ENCODE data around the gene CCDC102A.
"Not testable (repeated sequence)": the region's sequence is repeated elsewhere in the genome, so short reads cannot be mapped to it uniquely, and the experiment has no call there.

The CCDC102A gene

DNA sequence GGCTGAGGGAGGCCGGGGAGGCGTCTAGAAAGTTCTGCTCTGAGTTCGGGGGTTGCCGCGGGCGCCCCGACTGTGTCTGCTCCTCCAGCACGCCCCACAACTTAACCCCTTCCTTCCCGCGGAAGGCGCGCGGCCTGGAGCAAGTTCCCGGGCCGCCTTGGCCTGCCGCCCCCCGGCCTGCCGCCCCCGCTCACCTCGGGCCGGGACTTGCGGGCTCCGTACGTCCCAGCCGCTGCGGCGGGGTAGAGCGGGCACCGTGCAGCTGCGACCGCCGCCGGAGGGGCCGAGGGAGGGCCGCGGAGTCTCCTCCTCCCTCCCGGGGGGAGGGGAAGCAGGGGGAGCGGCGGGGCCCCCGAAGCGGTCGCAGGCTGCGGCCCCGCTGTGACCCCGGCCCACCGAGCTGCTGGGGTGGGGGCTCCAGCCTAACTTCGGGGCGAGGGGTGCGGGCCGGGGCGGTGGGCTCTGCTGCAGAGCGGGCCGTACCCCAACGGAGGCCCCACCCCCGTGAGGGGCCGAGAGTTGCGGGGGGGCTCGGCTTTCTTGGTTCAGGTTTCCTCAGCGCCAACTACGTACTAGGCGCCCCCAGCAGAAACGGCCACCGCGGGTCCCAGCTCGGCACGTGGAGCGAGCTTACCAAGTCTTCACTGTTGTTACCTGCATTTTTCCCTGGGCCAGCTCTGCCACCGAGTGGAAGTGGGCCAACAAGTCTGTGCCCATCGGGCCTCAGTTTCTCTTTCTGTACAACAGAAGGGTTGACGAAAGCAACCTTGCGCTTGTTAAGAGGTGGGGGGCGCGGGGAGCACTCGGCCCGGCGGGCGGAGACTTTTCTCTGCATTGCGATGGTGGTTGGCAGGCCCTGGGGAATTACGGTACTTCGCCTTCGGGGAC, at the start of gene CCDC102A:
Gene CCDC102A, minus strand, starts transcription at position 266 of the 888 bp plus-strand sequence. CDS start 7,394 bp downstream, outside the sequence.
- DNase-seq = no peak

GRCh38 chr16:57585051-57585687, 48.8 kb upstream of the CCDC102A start:
- no peak for DNase-seq

DNA sequence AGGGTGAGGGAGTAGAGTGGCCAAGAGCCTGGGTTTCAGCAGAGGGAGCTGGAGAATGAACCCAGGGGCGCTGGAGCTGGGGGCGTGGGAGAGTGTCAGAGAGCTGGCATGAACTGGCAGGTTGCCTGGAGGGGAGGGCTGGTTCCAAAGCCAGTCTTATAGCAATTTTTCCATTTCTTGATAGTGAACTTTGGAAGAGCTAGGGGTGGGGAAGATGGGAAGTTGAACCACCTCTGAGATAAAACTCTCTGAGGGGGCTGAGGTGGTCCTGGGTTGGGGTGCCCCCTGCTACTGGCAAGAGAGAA, 42.9 kb upstream of the CCDC102A start:
- DNase-seq = no peak

DNA sequence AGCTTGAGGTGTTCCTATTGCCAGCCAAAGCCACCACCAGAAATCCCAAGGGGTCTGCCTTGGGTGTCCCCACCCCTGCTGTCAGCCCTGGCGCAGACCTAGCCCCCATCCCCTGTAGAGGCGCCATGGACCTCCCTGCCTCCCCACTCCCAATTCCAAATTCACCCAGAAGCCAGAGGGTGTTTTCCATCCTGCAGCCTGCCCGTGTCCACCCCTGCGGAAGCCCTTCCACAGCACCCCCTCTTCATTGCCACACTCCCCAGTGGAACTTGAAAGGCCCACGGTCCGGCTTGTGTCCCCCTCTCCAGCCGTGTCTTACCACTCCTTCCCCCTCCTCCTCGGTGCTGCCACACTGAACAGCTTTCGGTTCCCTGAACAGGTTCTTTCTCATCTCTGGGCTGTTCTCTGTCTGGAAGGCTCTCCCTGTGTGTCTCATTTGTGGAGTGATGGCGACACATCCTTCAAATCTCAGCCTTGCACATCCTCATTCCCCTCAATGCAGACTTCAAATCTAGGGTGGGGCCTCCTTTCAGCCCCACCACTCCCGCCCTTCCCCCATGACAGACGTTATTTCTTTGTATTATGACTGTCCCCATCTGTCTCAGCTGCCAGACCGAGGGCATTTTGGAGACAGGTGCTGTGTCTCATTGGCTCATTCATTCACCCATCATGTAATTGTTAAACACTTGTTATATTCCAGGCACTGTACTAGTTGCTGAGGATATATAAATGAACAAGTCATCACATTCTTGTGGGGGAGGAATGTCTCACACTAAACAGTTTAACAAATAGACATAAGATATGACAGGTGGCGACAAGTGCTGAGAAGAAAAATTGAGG, 42.4 kb upstream of the CCDC102A start:
- no peak for DNase-seq

GRCh38 chr16:57577691-57578224, 41.4 kb upstream of the CCDC102A start:
- DNase-seq = no peak

- no peak for DNase-seq
Observed at GRCh38 chr16:57577214-57577613, 40.8 kb upstream of the CCDC102A start.

- DNase-seq = peak; percentile 6
Observed at GRCh38 chr16:57576429-57576870, 40.1 kb upstream of the CCDC102A start.

GRCh38 chr16:57575468-57576277, 39.3 kb upstream of the CCDC102A start:
- DNase-seq = no peak

DNA sequence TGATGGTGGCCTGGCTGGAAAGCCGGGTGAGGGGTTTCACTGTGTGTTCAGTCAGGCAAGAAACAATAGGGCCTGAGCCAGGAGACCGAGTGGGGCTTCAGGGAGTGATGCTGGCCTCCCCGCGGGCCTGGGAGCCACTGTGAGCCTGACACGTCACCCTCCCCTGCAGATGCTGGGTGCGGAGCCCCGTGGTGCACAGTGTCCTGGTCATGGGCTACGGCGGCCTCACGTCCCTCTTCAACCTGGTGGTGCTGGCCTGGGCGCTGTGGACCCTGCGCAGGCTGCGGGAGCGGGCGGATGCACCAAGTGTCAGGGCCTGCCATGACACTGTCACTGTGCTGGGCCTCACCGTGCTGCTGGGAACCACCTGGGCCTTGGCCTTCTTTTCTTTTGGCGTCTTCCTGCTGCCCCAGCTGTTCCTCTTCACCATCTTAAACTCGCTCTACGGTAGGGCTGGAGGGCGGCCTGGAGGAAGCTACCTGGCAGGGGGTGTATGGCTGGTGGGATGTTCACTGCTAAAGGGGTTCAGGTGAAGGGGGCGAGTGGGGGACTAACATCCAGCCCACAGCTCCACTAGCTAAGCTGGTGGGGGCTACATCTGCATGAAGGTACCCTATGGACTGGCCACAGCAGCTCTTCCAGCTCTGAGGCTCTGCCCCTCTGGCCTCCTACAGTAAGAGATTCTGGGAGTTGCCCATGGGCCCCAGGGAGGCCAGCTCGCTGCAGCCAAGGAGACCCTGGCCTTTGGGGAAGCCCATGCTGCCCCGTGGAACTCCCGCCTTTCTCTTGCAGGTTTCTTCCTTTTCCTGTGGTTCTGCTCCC, 38.5 kb upstream of the CCDC102A start:
- DNase-seq = no peak

DNA sequence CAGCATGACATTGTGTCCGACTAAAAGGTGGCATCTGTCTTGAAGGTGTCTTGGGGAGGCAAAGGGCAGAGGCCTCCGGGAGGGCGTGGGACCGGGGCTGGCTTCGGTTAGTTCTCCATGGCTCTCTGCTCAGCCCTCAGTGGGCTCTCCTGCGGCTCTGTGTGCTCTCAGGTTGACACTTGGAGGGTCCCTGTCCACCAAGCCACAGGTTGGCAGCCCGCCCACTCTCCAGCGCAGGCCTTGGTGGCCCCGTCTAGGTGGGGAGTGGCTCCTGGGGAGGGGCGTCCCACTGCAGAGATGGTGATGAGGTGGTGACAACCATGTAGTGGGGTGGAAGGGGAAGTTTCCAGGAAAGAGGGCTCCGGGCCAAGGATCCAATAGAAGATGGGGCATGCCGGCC, 37.7 kb upstream of the CCDC102A start:
- DNase-seq = no peak

DNA sequence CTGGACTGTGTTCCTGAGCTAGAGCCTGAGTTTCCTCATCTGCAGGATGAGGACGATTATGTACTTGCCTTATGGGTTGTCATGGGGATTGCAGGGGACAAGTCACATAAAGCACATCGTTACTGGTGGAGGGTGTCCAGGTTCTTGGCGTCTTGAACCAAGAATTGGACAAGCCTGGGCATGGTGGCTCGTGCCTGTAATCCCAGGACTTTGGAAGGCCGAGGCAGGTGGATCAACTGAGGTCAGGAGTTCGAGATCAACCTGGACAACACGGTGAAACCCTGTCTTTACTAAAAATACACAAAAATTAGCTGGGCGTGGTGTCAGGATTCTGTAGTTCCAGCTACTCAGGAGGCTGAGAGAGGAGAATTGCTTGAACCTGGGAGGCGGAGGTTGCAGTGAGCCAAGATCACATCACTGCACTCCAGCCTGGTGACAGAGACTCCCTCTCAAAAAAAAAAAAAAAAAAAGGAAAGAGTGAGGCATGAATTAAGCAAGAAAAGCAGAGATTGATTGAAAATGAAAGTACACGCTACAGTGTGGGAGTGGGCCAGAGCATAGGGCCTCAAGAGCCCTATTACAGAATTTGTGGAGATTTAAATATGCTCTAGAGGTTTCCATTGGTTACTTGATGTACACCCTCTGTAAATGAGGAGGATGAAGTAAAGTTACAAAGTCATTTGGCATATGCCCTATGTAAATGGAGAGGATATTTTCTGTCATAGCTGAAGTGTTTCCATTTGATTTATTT, 36.8 kb upstream of the CCDC102A start:
- DNase-seq = no peak

DNA sequence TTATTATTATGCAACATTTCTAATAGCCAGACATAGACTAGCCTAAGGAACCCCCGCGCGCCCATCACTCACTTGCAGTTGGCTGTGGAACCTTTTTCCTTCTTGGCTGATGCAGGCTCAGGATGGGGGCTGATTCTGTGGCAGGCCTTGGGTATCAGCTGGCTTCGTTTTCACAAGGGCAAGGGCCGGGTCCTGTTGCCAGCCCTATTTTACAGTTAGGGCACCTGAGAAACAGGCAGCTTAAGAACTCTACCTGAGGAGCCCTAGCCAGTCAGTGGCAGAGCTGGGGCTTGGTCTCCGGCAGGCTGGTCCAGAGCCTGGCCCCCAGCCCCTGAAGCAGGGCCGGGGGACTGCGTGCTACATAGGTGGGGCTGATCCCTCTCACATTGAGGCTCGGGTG, 34.7 kb upstream of the CCDC102A start:
- DNase-seq = no peak

- DNase-seq = no peak
Observed at GRCh38 chr16:57570301-57571070, 34.1 kb upstream of the CCDC102A start.

DNA sequence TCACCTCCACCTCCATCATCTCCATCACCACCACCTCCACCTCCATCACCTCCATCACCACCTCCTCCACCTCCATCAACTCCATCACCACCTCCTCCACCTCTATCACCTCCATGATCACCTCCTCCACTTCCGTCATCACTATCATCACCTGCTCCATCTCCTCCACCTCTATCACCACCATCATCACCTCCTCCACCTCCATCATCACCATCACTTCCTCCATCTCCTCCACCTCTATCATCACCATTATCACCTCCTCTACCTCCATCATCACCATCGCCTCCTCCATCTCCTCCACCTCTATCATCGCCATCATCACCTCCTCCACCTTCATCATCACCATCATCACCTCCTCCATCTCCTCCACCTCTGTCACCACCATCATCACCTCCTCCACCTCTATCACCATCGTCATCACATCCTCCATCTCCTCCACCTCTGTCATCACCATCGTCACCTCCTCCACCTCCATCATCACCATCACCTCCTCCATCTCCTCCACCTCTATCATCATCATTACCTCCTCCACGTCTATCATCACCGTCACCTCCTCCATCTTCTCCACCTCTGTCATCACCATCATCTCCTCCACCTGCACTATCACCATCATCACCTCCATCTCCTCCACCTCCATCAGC, 33.1 kb upstream of the CCDC102A start:
- no peak for DNase-seq

GRCh38 chr16:57568772-57569171, 32.4 kb upstream of the CCDC102A start:
- DNase-seq = not testable (repeated sequence)

GRCh38 chr16:57568173-57568678, 31.9 kb upstream of the CCDC102A start:
- no peak for DNase-seq

GRCh38 chr16:57567691-57568090, 31.3 kb upstream of the CCDC102A start:
- no peak for DNase-seq

DNA sequence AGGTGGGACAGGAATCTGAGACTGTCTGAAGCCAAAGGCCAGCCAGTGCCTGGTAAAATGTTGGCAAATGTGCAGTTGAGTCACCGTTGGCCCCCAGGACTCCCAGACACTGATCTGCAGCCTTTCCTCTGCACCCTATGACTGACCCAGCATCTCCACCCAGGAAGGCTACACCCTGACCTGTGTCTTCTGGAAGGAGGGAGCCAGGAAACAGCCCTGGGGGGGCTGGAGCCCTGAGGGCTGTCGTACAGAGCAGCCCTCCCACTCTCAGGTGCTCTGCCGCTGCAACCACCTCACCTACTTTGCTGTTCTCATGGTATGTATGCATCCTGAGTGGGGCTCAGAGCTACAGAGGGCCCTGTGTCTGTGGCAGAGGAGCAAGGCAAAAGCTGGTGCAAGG, 30.1 kb upstream of the CCDC102A start:
- no peak for DNase-seq

- DNase-seq = no peak
Observed at GRCh38 chr16:57565461-57565860, 29.1 kb upstream of the CCDC102A start.

Data from DMS153 (cell line).